Mucosa of stomach (tissue), 1 donor: ENCODE data around the gene KEAP1.
A peak's percentile ranks its signal among the peaks of the same experiment; 100 is the strongest.

Experiments used
- H3K27me3 ChIP-seq: one replicate; pipeline ENCODE4 v1.7.0; 2013; ENCODE audit warnings: mild to moderate bottlenecking, low read length; ENCODE audit not compliant: control insufficient read depth, insufficient read depth
- H3K36me3 ChIP-seq: one replicate; pipeline ENCODE4 v1.7.0; 2013; ENCODE audit warnings: low read length; ENCODE audit not compliant: control insufficient read depth, insufficient read depth
- H3K4me1 ChIP-seq: one replicate; pipeline ENCODE4 v1.7.0; 2013; ENCODE audit warnings: mild to moderate bottlenecking, low read length; ENCODE audit not compliant: control insufficient read depth, insufficient read depth
- H3K4me3 ChIP-seq: one replicate; pipeline ENCODE4 v1.7.0; 2013; ENCODE audit warnings: low read length
- H3K9ac ChIP-seq: one replicate; pipeline ENCODE4 v1.7.0; 2013; ENCODE audit warnings: mild to moderate bottlenecking, low read length, moderate library complexity
- H3K9me3 ChIP-seq: one replicate; pipeline ENCODE4 v1.7.0; 2013; ENCODE audit warnings: mild to moderate bottlenecking, low read length, moderate library complexity; ENCODE audit not compliant: control insufficient read depth
- donor health status: Pancreatic carcinoma.

KEAP1 gene

DNA sequence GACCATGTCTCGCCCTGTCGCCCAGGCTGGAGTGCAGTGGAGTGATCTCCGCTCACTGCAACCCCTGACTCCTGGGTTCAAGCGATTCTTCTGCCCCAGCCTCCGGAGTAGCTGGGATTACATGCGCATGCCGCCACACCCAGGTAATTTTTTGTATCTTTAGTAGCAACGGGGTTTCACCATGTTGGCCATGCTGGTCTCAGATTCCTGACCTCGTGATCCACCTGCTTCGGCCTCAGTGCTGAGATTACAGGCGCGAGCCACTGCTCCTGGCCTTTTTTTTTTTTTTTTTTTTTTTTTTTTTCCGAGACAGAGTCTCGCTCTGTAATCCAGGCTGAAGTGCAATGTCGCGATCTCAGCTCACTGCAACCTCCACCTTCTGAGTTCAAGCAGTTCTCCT is 4.9 kb upstream of the KEAP1 start:
- H3K4me1 ChIP-seq: peaks cover 6% of the 10 kb centered on the region
- peaks cover 15% of the 10 kb centered on the region for H3K27me3 ChIP-seq
- no peak overlapping the region for H3K4me3 ChIP-seq
- H3K36me3 ChIP-seq: no peaks in the 10 kb centered on the region
- H3K9ac ChIP-seq: no peak overlapping the region
- H3K9me3 ChIP-seq: no peaks in the 10 kb centered on the region

DNA sequence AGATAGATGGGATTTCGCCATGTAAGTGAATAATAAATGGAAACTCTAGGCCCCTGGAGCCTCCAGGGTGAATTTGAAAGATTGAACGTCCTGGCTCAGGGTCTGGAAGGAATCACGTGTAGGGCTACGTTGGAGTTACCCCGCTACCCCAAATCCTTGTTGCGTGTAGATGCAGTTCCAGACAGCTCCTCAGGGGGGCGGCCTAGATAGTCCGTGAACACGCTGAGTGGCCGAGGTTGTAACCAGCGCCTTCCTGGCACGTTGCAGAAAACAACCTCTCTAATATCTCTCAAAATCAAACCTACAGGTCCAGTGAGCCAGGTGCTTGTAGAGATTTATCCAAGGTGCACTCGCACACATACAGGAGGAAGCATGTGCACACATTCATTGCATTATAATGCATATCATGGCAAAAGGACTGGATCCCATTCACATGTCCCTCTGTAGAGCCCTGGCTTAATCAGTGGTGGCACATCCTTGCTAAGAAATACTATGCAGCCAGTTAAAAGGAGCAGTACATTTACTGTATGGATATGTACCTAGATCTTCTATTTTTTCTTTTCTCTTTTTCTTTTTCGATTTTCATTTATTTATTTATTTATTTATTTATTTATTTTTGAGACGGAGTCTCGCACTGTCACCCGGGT is 2.5 kb upstream of the KEAP1 start:
- no peaks in the 10 kb centered on the region for H3K36me3 ChIP-seq
- no peaks in the 10 kb centered on the region for H3K9me3 ChIP-seq
- no peak overlapping the region for H3K9ac ChIP-seq
- H3K4me3 ChIP-seq: no peak overlapping the region
- H3K4me1 ChIP-seq: peaks cover 19% of the 10 kb centered on the region
- H3K27me3 ChIP-seq: peaks cover 7% of the 10 kb centered on the region

DNA sequence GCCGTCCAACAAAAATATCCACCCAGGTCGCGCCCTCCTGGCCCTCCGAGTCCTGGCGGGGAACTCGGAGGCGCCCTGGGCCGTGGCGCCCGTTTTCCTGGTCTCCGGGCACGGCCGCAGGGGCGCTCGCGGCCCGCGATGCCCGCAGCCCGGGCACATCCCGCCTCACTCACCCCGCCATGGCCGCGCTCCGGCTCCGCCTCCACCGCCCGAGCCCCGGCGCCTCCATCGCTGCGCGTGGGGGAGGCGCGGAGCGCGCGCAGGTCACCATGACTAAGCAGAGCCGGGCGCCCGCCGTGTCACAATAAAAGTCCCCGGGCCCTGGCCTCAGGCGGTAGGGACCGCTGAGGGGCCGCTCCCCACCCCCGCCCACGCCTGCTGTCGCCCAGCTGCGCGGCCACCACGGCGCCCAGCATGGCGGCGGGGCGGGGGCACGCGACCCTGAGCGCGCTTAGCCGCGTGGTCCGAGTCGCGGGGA is 593 bp downstream of the KEAP1 start:
- H3K4me1 ChIP-seq: peaks cover 25% of the 10 kb centered on the region
- no peaks in the 10 kb centered on the region for H3K9me3 ChIP-seq
- no peaks in the 10 kb centered on the region for H3K27me3 ChIP-seq

DNA sequence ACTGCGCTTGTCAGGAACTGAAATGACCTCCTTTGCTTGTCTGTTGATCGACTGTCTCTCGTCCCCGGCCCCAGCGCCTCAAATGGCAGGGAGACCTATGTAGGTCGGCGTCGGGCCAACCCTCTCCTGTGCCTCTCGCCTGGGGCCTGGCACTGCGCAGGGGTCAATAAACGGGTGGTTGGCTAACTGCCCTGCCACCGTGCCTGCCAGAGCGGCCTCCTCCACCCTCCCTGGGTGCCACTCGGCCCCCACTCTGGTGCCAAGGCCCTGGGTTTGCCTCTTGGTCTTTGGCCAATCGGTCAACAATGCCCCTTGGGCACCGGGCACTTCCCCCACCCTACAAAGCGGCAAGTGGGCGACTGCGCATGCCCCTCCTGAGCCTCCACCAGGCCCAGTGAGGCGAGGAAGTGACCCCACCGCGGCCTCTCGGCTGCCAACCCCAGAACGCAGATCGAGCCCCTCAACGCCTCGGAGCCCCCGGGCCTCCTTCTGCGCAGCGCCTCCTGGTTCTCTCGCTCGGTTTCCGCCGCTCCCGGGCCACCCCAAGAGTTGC is 1.1 kb downstream of the KEAP1 start:
- H3K9me3 ChIP-seq: no peaks in the 10 kb centered on the region
- no peaks in the 10 kb centered on the region for H3K36me3 ChIP-seq
- peak overlapping the region; percentile 94 for H3K4me3 ChIP-seq
- peaks cover 29% of the 10 kb centered on the region for H3K4me1 ChIP-seq
- H3K27me3 ChIP-seq: no peaks in the 10 kb centered on the region
- H3K9ac ChIP-seq: peak overlapping the region; percentile 97

More for the DNA sequence above, 593 bp downstream of the KEAP1 start:
- H3K36me3 ChIP-seq: no peaks in the 10 kb centered on the region
- peak overlapping the region; percentile 97 for H3K9ac ChIP-seq
- peak overlapping the region; percentile 94 for H3K4me3 ChIP-seq

DNA sequence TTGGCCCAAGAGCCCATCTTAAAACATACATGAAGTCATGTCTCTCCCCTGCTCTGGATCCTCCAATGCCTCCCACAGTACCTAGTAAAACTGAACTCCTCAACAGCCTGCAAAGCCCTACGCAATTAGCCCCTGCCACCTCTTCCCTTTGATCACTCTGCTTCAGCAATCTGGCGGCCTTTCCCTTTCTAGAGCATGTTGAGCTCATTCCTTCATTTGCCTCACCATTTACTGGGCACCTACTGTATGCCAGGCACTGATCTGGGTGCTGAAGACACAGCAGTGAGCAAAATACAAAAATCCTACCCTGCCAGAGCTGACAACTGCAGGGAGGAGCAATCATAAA is 2.9 kb downstream of the KEAP1 start:
- H3K4me3 ChIP-seq: no peak overlapping the region
- H3K4me1 ChIP-seq: peaks cover 29% of the 10 kb centered on the region
- H3K9ac ChIP-seq: no peak overlapping the region
- H3K36me3 ChIP-seq: no peaks in the 10 kb centered on the region
- H3K9me3 ChIP-seq: no peaks in the 10 kb centered on the region
- no peaks in the 10 kb centered on the region for H3K27me3 ChIP-seq

DNA sequence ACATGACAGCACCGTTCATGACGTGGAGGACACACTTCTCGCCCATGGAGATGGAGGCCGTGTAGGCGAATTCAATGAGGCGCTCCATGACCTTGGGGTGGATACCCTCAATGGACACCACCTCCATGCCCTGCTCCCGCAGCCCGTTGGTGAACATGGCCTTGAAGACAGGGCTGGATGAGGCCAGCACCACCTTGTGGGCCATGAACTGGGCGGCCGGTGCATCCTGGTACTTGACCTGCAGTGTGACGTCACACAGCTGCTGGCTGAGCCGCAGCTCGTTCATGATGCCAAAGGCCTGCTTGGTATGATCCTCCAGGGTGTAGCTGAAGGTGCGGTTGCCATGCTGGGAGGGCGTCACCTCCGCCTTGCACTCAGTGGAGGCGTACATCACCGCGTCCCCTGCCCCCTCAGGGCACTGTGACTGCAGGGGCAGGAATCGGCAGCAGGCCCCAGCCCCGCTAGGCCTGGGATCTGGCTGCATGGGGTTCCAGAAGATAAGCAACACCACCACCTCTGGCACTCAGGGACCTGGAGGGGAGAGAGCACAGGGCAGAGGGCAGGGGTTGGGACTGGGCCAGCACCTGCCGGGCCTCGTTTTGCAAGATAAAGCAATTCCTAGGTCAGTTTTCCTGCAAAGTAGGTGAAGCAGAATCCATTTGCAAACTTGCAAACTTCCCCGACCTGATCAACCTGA is 3.5 kb downstream of the KEAP1 start:
- Histone ChIP-seq H3K27me3 (no peaks in the 10 kb centered on the region), H3K36me3 (no peaks in the 10 kb centered on the region), H3K4me1 (peaks cover 29% of the 10 kb centered on the region), H3K9ac (no peak overlapping the region), H3K4me3 (no peak overlapping the region), H3K9me3 (no peaks in the 10 kb centered on the region)

DNA sequence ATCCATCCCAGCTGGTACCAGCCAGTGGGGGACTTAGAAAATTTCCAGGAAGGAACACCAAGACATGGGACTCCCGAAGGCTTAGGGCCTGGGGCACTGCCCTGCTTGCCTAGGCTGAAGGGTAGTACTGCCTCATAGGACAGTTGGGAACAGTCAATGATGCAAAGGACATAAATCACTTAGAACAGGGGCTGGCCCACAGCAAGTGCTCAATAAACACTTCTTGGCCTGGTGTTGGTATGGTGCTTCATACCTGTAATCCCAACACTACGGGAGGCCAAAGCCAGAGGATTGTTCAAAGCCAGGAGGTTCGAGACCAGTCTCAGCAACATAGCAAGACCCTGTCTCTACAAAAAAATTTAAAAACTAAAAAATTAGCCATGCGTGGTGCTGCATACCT is 5.8 kb downstream of the KEAP1 start:
- Histone ChIP-seq H3K36me3 (no peaks in the 10 kb centered on the region), H3K27me3 (no peaks in the 10 kb centered on the region), H3K9ac (peak overlapping the region; percentile 45), H3K4me1 (peaks cover 30% of the 10 kb centered on the region), H3K9me3 (no peaks in the 10 kb centered on the region), H3K4me3 (no peak overlapping the region)

DNA sequence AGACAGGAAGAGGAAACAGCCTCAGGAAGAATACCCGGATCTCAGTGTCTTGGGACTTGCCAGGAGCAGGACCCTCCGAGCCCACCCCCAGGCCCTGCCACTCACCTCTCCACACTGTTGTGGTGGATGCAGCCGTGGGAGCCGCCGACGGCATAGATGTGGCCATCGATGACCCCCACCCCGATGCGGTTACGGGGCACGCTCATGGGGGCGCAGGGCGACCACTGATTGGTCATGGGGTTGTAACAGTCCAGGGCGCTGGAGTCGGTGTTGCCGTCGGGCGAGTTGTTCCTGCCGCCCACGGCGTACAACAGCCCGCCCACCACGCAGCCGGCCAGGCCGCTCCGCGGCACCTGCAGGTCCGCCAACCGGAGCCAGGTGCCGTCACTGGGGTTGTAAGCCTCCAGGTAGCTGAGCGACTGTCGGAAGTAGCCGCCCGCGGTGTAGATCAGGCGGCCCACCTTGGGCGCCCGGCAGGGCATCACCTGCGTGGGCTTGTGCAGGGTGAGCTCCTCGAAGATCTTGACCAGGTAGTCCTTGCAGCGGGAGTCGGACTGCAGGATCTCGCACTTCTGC is 11.6 kb downstream of the KEAP1 start:
- H3K9me3 ChIP-seq: no peaks in the 10 kb centered on the region
- peaks cover 10% of the 10 kb centered on the region for H3K36me3 ChIP-seq
- peaks cover 4% of the 10 kb centered on the region for H3K4me1 ChIP-seq
- H3K4me3 ChIP-seq: no peak overlapping the region
- H3K27me3 ChIP-seq: no peaks in the 10 kb centered on the region
- H3K9ac ChIP-seq: no peak overlapping the region

DNA sequence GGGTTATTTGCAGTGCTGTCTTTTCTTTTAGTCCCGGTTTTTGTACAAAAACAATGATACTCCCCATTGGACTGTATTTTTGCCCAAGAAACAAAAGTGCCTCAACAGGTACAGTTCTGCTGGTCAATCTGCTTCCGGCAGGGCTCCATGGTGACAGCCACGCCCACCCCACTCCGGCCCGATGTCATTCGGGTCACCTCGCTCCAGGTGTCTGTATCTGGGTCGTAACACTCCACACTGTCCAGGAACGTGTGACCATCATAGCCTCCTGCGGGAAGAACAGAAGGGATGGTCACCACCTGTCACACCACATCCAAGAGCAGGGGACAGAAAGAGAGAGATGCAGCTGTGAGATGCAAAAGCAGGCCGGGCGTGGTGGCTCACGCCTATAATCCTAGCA is 16.6 kb downstream of the KEAP1 start:
- Histone ChIP-seq H3K4me3 (no peak overlapping the region), H3K36me3 (peaks cover 11% of the 10 kb centered on the region), H3K27me3 (no peaks in the 10 kb centered on the region), H3K9me3 (no peaks in the 10 kb centered on the region), H3K9ac (no peak overlapping the region), H3K4me1 (no peaks in the 10 kb centered on the region)

DNA sequence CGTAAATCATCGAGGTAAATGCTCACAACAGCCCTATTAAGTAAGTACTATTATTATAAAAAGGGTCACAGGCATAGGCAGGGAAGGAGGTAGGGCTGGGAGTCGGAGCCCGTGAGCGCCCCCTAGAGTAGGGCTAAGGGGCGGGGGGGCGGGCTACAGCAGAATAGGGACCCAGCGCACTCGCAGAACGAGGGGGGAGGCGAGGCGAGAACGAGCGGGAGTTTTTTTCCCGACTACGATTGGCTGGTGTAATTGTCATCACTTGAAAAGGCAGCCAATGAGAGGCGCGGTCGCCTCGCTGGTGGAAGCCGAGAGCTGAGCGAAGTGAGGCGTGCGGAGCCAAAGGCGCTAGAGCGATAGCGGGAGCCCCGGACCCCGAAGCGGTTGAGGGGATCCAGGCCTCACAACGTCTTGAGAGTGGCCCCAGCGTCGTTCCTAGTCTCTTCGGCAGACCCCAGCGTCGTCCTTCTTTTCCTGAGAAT is 24.2 kb downstream of the KEAP1 start:
- H3K9ac ChIP-seq: peak overlapping the region; percentile 47
- H3K27me3 ChIP-seq: no peaks in the 10 kb centered on the region
- peak overlapping the region; percentile 46 for H3K4me3 ChIP-seq
- no peaks in the 10 kb centered on the region for H3K9me3 ChIP-seq
- no peaks in the 10 kb centered on the region for H3K36me3 ChIP-seq
- peaks cover 7% of the 10 kb centered on the region for H3K4me1 ChIP-seq

DNA sequence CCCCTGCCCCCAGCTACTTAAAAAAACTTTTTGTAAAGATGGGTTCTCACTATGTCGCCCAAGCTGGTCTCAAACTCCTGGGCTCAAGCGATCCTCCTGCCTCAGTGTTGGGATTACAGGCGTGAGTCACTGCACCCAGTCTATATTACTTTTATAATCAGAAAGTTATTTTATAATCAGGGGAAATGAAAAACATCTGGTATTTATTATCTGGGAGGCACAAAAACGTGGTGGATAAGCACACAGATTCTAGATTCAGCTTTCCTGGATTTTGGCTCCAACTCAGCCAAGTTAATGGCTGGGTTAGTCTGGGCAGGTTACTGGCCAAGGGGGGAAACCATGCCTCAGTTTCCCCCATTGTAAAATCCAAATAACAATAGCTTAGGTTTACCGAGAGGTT is 24.7 kb downstream of the KEAP1 start:
- H3K4me1 ChIP-seq: peaks cover 7% of the 10 kb centered on the region
- no peaks in the 10 kb centered on the region for H3K9me3 ChIP-seq
- no peaks in the 10 kb centered on the region for H3K27me3 ChIP-seq
- no peak overlapping the region for H3K9ac ChIP-seq
- no peaks in the 10 kb centered on the region for H3K36me3 ChIP-seq
- H3K4me3 ChIP-seq: no peak overlapping the region

DNA sequence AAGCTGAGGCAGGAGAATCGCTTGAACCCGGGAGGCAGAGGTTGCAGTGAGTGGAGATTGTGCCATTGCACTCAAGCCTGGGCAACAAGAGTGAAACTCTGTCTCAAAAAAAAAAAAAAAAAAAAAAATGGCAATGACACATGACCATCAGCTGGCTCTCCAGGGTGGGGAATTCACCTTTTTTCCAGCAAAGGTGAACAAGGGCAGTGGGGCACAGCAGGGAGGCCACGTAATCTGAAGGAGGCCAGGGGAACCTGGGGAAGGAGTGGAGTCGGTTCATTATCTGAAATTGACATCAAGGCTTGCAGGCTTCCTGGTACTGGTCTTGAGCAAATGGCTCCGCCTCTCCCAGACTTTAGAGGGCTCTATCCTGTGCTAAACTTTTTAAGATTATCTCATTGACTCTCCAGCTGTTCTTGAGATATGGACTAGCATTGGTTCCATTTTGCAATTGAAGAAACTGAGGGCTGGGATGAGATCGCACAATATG is 28.1 kb downstream of the KEAP1 start:
- Histone ChIP-seq H3K4me3 (no peak overlapping the region), H3K9me3 (no peaks in the 10 kb centered on the region), H3K36me3 (no peaks in the 10 kb centered on the region), H3K27me3 (no peaks in the 10 kb centered on the region), H3K9ac (no peak overlapping the region), H3K4me1 (peaks cover 7% of the 10 kb centered on the region)
